ENCODE results near the gene TECPR2. TPM values are rescaled to one million over a fixed set of nuclear protein-coding genes. Genes with fewer than 3 reads are reported as not detected.

TECPR2 gene
- total and polyA plus RNA-seq, 2 of the 13 experiments (the other 11 are each of a cell fraction or from before 2014, with no cell fraction given): 3.5 to 5.7 TPM

GRCh38 chr14:102540315-102541028, 177.7 kb downstream of the TECPR2 start (continued):
- no peak for TF ChIP-seq THAP8 (CRISPR knock-in tag; IDR thresholded peaks at IDR 0.05; ENCODE audit: borderline replicate concordance)
- TF ChIP-seq ZBTB42 (CRISPR knock-in tag; IDR thresholded peaks at IDR 0.05): no peak
- no peak for TF ChIP-seq SMC3 (IDR thresholded peaks at IDR 0.05; ENCODE audit: low read length)
- no peak for TF ChIP-seq TCF7L2 (IDR thresholded peaks at IDR 0.05; ENCODE audit: low read depth, low read length)
- TF ChIP-seq CENPX (CRISPR knock-in tag; IDR thresholded peaks at IDR 0.05): no peak
- TF ChIP-seq ZNF570 (CRISPR knock-in tag; IDR thresholded peaks at IDR 0.05; ENCODE audit: borderline replicate concordance): no peak
- TF ChIP-seq NAIF1 (CRISPR knock-in tag; IDR thresholded peaks at IDR 0.05; ENCODE audit: borderline replicate concordance): no peak
- no peak for TF ChIP-seq ESRRA (CRISPR knock-in tag; IDR thresholded peaks at IDR 0.05; ENCODE audit: low read depth)
- peak in 1 of 2 experiments; percentile 32; a peak in 1 of 4 replicates for TF ChIP-seq REST (IDR thresholded peaks at IDR 0.05; ENCODE audit: borderline replicate concordance in 1 of 2, low read depth in 1 of 2, low read length in 2 of 2)
- no peak for TF ChIP-seq ATRX (CRISPR knock-in tag; IDR thresholded peaks at IDR 0.05; ENCODE audit: borderline replicate concordance)
- no peak for TF ChIP-seq ARNT2 (CRISPR knock-in tag; IDR thresholded peaks at IDR 0.05; ENCODE audit: low read depth)
- no peak for TF ChIP-seq ZNF562 (CRISPR knock-in tag; IDR thresholded peaks at IDR 0.05; ENCODE audit: borderline replicate concordance)
- peak; percentile 93 for TF ChIP-seq TBX2 (CRISPR knock-in tag; IDR thresholded peaks at IDR 0.05; ENCODE audit: borderline replicate concordance)
- no peak for TF ChIP-seq ZNF672 (CRISPR knock-in tag; IDR thresholded peaks at IDR 0.05)
- TF ChIP-seq ZIK1 (CRISPR knock-in tag; IDR thresholded peaks at IDR 0.05; ENCODE audit: borderline replicate concordance, low read depth): no peak
- TF ChIP-seq ZNF563 (CRISPR knock-in tag; IDR thresholded peaks at IDR 0.05): no peak
- peak; percentile 48 for TF ChIP-seq TEAD3 (CRISPR knock-in tag; optimal IDR thresholded peaks at IDR 0.05; ENCODE audit: borderline replicate concordance)
- no peak for TF ChIP-seq ZNF747 (CRISPR knock-in tag; IDR thresholded peaks at IDR 0.05; ENCODE audit: borderline replicate concordance)
- TF ChIP-seq DRAP1 (CRISPR knock-in tag; IDR thresholded peaks at IDR 0.05): no peak
- no peak for TF ChIP-seq E2F2 (CRISPR knock-in tag; IDR thresholded peaks at IDR 0.05; ENCODE audit: borderline replicate concordance)
- TF ChIP-seq ZNF10 (CRISPR knock-in tag; IDR thresholded peaks at IDR 0.05; ENCODE audit: borderline replicate concordance, low read depth): no peak
- peak; percentile 81; the same call in 1 of the 2 replicates for TF ChIP-seq ZNF605 (CRISPR knock-in tag; IDR thresholded peaks at IDR 0.05)
- TF ChIP-seq ZNF3 (CRISPR knock-in tag; IDR thresholded peaks at IDR 0.05): no peak
- no peak for TF ChIP-seq MYPOP (CRISPR knock-in tag; IDR thresholded peaks at IDR 0.05)
